Fibroblast of skin of right quadriceps (primary cell): Measurements from ENCODE around the gene SFXN3.
"Not testable (repeated sequence)": the region's sequence is repeated elsewhere in the genome, so short reads cannot be mapped to it uniquely, and the experiment has no call there.

Experiments used
- DNase-seq: peaks from one replicate; pipeline ENCODE4 v3.0.0-alpha.2; 2013

SFXN3 gene

GRCh38 chr10:101016814-101017213, 14.2 kb upstream of the SFXN3 start:
- no peak for DNase-seq

GRCh38 chr10:101018118-101018599, 12.9 kb upstream of the SFXN3 start:
- DNase-seq, result no peak

GRCh38 chr10:101018600-101019439, 12.2 kb upstream of the SFXN3 start:
- peak; percentile 73 for DNase-seq

- DNase-seq, result no peak
Measured at GRCh38 chr10:101019440-101019703, 11.7 kb upstream of the SFXN3 start.

- DNase-seq, result no peak
Measured at GRCh38 chr10:101020427-101021075, 10.5 kb upstream of the SFXN3 start.

- DNase-seq, result no peak
Measured at GRCh38 chr10:101021239-101021638, 9.8 kb upstream of the SFXN3 start.

GRCh38 chr10:101021692-101022251, 9.3 kb upstream of the SFXN3 start:
- no peak for DNase-seq

GRCh38 chr10:101022967-101023705, 7.9 kb upstream of the SFXN3 start:
- no peak for DNase-seq

GRCh38 chr10:101027106-101027720, 3.8 kb upstream of the SFXN3 start:
- no peak for DNase-seq

- DNase-seq, result no peak
Measured at GRCh38 chr10:101028446-101029337, 2.3 kb upstream of the SFXN3 start.

- no peak for DNase-seq
Measured at GRCh38 chr10:101029520-101030295, 1.3 kb upstream of the SFXN3 start.

- no peak for DNase-seq
Measured at GRCh38 chr10:101030496-101031127, 422 bp upstream of the SFXN3 start.

- DNase-seq, result peak; percentile 62
Measured at GRCh38 chr10:101031796-101032636, 982 bp downstream of the SFXN3 start.

GRCh38 chr10:101032637-101033224, 1.7 kb downstream of the SFXN3 start:
- DNase-seq, result peak; percentile 88

GRCh38 chr10:101033276-101033675, 2.2 kb downstream of the SFXN3 start:
- DNase-seq, result no peak

GRCh38 chr10:101034404-101034803, 3.4 kb downstream of the SFXN3 start:
- DNase-seq, result not testable (repeated sequence)

- DNase-seq, result no peak
Measured at GRCh38 chr10:101035314-101035713, 4.3 kb downstream of the SFXN3 start.

GRCh38 chr10:101035916-101036702, 5.1 kb downstream of the SFXN3 start:
- no peak for DNase-seq
